ENCODE results near the gene TOLLIP. TPM values are rescaled to one million over a fixed set of nuclear protein-coding genes. Genes with fewer than 3 reads are reported as not detected.

Gene TOLLIP
- total and polyA plus RNA-seq, 9 of the 15 experiments (the other 6 are each of a cell fraction or from before 2014, with no cell fraction given) = 0.23 to 22.8 (median 7.1) TPM

GRCh38 chr11:1262172-1263006, 47.0 kb downstream of the TOLLIP start (continued):
- TF ChIP-seq CTCFL (IDR thresholded peaks at IDR 0.05; ENCODE audit: borderline replicate concordance, insufficient read depth, low read depth, low read length, poor library complexity, severe bottlenecking) (no peak), ZEB2 (IDR thresholded peaks at IDR 0.05) (peak; percentile 79; the same call in 1 of the 2 replicates), POLR2AphosphoS5 (IDR thresholded peaks at IDR 0.05; ENCODE audit: control insufficient read depth, insufficient read depth, low read depth, low read length) (0 out of 2 replicates have a peak, but pooled peaks have one; percentile 30), POLR2A (conservative IDR thresholded peaks at IDR 0.05) (peak; percentile 86), RB1 (IDR thresholded peaks at IDR 0.05; ENCODE audit: low read depth) (peak; percentile 74; the same call in 1 of the 2 replicates), HIVEP1 (CRISPR knock-in tag; IDR thresholded peaks at IDR 0.05) (no peak), VEZF1 (CRISPR knock-in tag; IDR thresholded peaks at IDR 0.05) (0 out of 2 replicates have a peak, but pooled peaks have one; percentile 26), ELK3 (CRISPR knock-in tag; IDR thresholded peaks at IDR 0.05) (no peak), PHF8 (IDR thresholded peaks at IDR 0.05; ENCODE audit: borderline replicate concordance, low read length) (peak; percentile 86; the same call in 1 of the 2 replicates), MBD2 (IDR thresholded peaks at IDR 0.05; ENCODE audit: borderline replicate concordance, low read depth) (0 out of 2 replicates have a peak, but pooled peaks have one; percentile 32), CBFA2T2 (conservative IDR thresholded peaks at IDR 0.05) (peak; percentile 44; the same call in 1 of the 2 replicates), NFE2 (IDR thresholded peaks at IDR 0.05; ENCODE audit: low read depth) (0 out of 2 replicates have a peak, but pooled peaks have one; percentile 10), BHLHE40 (IDR thresholded peaks at IDR 0.05; ENCODE audit: low read length) (peak; percentile 99), ZBTB7A (IDR thresholded peaks at IDR 0.05; ENCODE audit: borderline replicate concordance, control insufficient read depth, low read depth, low read length) (0 out of 2 replicates have a peak, but pooled peaks have one; percentile 37), YY1 (IDR thresholded peaks at IDR 0.05; ENCODE audit: borderline replicate concordance in 1 of 3, control insufficient read depth in 1 of 3, extremely low read depth in 1 of 3, insufficient read depth in 3 of 3, insufficient read length in 1 of 3, insufficient replicate concordance in 2 of 3, low read depth in 1 of 3, low read length in 2 of 3) (peak in 2 of 3 experiments; percentile 38 to 74), CBX3 (IDR thresholded peaks at IDR 0.05; ENCODE audit: borderline replicate concordance in 1 of 2, low read length in 2 of 2) (peak in 1 of 2 experiments; percentile 70; a peak in 1 of 3 replicates)
- TF ChIP-seq, protein P1, sequence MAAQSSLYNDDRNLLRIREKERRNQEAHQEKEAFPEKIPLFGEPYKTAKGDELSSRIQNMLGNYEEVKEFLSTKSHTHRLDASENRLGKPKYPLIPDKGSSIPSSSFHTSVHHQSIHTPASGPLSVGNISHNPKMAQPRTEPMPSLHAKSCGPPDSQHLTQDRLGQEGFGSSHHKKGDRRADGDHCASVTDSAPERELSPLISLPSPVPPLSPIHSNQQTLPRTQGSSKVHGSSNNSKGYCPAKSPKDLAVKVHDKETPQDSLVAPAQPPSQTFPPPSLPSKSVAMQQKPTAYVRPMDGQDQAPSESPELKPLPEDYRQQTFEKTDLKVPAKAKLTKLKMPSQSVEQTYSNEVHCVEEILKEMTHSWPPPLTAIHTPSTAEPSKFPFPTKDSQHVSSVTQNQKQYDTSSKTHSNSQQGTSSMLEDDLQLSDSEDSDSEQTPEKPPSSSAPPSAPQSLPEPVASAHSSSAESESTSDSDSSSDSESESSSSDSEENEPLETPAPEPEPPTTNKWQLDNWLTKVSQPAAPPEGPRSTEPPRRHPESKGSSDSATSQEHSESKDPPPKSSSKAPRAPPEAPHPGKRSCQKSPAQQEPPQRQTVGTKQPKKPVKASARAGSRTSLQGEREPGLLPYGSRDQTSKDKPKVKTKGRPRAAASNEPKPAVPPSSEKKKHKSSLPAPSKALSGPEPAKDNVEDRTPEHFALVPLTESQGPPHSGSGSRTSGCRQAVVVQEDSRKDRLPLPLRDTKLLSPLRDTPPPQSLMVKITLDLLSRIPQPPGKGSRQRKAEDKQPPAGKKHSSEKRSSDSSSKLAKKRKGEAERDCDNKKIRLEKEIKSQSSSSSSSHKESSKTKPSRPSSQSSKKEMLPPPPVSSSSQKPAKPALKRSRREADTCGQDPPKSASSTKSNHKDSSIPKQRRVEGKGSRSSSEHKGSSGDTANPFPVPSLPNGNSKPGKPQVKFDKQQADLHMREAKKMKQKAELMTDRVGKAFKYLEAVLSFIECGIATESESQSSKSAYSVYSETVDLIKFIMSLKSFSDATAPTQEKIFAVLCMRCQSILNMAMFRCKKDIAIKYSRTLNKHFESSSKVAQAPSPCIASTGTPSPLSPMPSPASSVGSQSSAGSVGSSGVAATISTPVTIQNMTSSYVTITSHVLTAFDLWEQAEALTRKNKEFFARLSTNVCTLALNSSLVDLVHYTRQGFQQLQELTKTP (IDR thresholded peaks at IDR 0.05; ENCODE audit: low read depth in 1 of 2, partially characterized antibody in 2 of 2) = no peak

All from K562 (cell line).